Right lobe of liver (tissue), 4 donors: Measurements from ENCODE around the gene USP2.

Source experiments
- CTCF ChIP-seq, 4 donors: fragments of 200-600 bp in 3 of 4; fragments of 450-650 bp in 1 of 4; IDR thresholded peaks; one replicate each; pipeline versions ENCODE4 v1.5.1 to v1.8.0; 2016 to 2022; ENCODE audit warnings: antibody characterized with exemption in 4 of 4, mild to moderate bottlenecking in 2 of 4
- POLR2A ChIP-seq: fragments of 450-650 bp; IDR thresholded peaks from one replicate; pipeline ENCODE4 v1.6.1; 2017; ENCODE audit warnings: antibody characterized with exemption, mild to moderate bottlenecking
- donor health status: DM: no; HTN: no; CAD: no.
- donor health status: DM: no; HTN: no; CAD: no.
- donor health status: DM: no; HTN: yes; CAD: no.

GRCh38 chr11:119307974-119308373 is 73.5 kb downstream of the USP2 start:
- TF ChIP-seq POLR2A (no peak), CTCF (IDR thresholded peaks at IDR 0.05) (no peak)
